ENCODE data around the gene MCTS1.

MCTS1 gene

GRCh38 chrX:120561634-120562568 lies 42.0 kb upstream of the MCTS1 start:
- intact Hi-C loops (cut with DNase I; ENCODE audit: low total_unique reads) = no loop called here
- H3K27ac ChIP-seq = peak overlapping the region; percentile 94 to 96
- no peaks in the 10 kb centered on the region for H3K36me3 ChIP-seq
- no peaks in the 10 kb centered on the region for H3K27me3 ChIP-seq
- peak overlapping the region; percentile 67 to 72 for H3K4me3 ChIP-seq
- TF ChIP-seq CTCF (IDR thresholded peaks at IDR 0.05) = no peak
- no peak for DNase-seq
- H3K4me1 ChIP-seq = peaks cover 0 to 15% (median 0%) of the 10 kb centered on the region in 4 donors
- no peaks in the 10 kb centered on the region for H3K9me3 ChIP-seq

- intact Hi-C loops (cut with DNase I; ENCODE audit: low total_unique reads) = no loop called here
- no peak for DNase-seq
Observed at GRCh38 chrX:120562569-120562926, 41.4 kb upstream of the MCTS1 start.

GRCh38 chrX:120564925-120565324 lies 39.0 kb upstream of the MCTS1 start:
- H3K27ac ChIP-seq = no peak overlapping the region
- H3K4me1 ChIP-seq = peaks cover 0 to 7% (median 0%) of the 10 kb centered on the region in 4 donors
- no peak for DNase-seq
- no peaks in the 10 kb centered on the region for H3K9me3 ChIP-seq
- intact Hi-C loops (cut with DNase I; ENCODE audit: low total_unique reads) = no loop called here
- TF ChIP-seq CTCF (IDR thresholded peaks at IDR 0.05) = no peak
- H3K4me3 ChIP-seq = no peak overlapping the region
- H3K36me3 ChIP-seq = no peaks in the 10 kb centered on the region
- H3K27me3 ChIP-seq = no peaks in the 10 kb centered on the region

More at GRCh38 chrX:120562569-120562926, 41.4 kb upstream of the MCTS1 start:
- no peak for TF ChIP-seq CTCF (IDR thresholded peaks at IDR 0.05)
- no peaks in the 10 kb centered on the region for H3K36me3 ChIP-seq
- no peaks in the 10 kb centered on the region for H3K27me3 ChIP-seq
- H3K9me3 ChIP-seq = no peaks in the 10 kb centered on the region
- peak overlapping the region; percentile 94 to 96 for H3K27ac ChIP-seq
- no peak overlapping the region for H3K4me3 ChIP-seq
- peaks cover 0 to 15% (median 0%) of the 10 kb centered on the region in 4 donors for H3K4me1 ChIP-seq

- no peak for DNase-seq
- no peak overlapping the region for H3K27ac ChIP-seq
- peaks cover 0 to 7% (median 0%) of the 10 kb centered on the region in 4 donors for H3K4me1 ChIP-seq
- no peak for TF ChIP-seq CTCF (IDR thresholded peaks at IDR 0.05)
- no peaks in the 10 kb centered on the region for H3K9me3 ChIP-seq
- H3K36me3 ChIP-seq = no peaks in the 10 kb centered on the region
- no peak overlapping the region for H3K4me3 ChIP-seq
- H3K27me3 ChIP-seq = no peaks in the 10 kb centered on the region
- intact Hi-C loops (cut with DNase I; ENCODE audit: low total_unique reads) = no loop called here
Observed at GRCh38 chrX:120566817-120567216, 37.1 kb upstream of the MCTS1 start.

- H3K36me3 ChIP-seq = no peaks in the 10 kb centered on the region
- H3K9me3 ChIP-seq = no peaks in the 10 kb centered on the region
- H3K4me1 ChIP-seq = no peaks in the 10 kb centered on the region
- TF ChIP-seq CTCF (IDR thresholded peaks at IDR 0.05) = no peak
- intact Hi-C loops (cut with DNase I; ENCODE audit: low total_unique reads) = no loop called here
- no peak for DNase-seq
- no peak overlapping the region for H3K27ac ChIP-seq
- H3K27me3 ChIP-seq = no peaks in the 10 kb centered on the region
- no peak overlapping the region for H3K4me3 ChIP-seq
Observed at GRCh38 chrX:120568035-120568434, 35.9 kb upstream of the MCTS1 start.
